ENCODE measurements around the gene ARID1A. TPM values are rescaled to one million over a fixed set of nuclear protein-coding genes. Genes with fewer than 3 reads are reported as not detected.
A peak's percentile ranks its signal among the peaks of the same experiment; 100 is the strongest.

ARID1A gene
- total RNA-seq, 1 donor from 2014 or later: 18.8 TPM

DNA sequence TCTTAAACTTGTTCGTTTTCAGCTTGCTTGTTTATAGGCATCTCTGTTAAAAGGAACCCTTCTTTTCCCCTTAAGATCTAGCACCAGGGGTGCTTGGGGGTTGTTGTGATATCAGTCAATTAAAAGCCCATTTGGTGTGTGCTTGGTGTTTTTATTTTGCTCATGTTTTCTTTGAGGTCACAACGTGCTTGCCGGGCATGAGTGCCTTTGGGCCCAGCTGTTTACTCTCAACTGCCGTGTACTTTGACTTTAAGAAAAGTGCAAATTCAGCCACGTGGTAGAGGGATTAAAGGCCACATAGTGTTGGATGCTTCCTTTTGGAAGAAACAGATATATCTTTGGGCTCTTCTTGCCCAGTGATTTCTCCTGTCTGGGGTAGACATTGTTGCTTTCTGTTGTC, 10.5 kb downstream of the ARID1A start:
- Histone ChIP-seq H3K9me3 (ENCODE audit: control insufficient read depth in 3 of 3, low read length in 3 of 3) (no peaks in the 10 kb centered on the region), H3K4me1 (ENCODE audit: control insufficient read depth in 3 of 3, insufficient read depth in 3 of 3, low read length in 3 of 3) (peaks cover 52 to 63% (median 58%) of the 10 kb centered on the region in 3 donors), H3K36me3 (ENCODE audit: control insufficient read depth in 3 of 3, insufficient read depth in 3 of 3, low read length in 3 of 3) (peaks cover 0 to 5% (median 5%) of the 10 kb centered on the region in 3 donors), H3K27me3 (ENCODE audit: control insufficient read depth in 3 of 3, insufficient read depth in 3 of 3, low read length in 3 of 3) (no peaks in the 10 kb centered on the region), H3K4me3 (ENCODE audit: low read length in 3 of 3) (peak overlapping the region; percentile 36 to 49 (median 38)), H3K9ac (ENCODE audit: low read depth in 1 of 3, low read length in 3 of 3) (peak overlapping the region in 1 of 3 donors; percentile 25), H3K27ac (ENCODE audit: low read depth, low read length) (peak overlapping the region; percentile 16)

GRCh38 chr1:26710811-26711210, 15.0 kb downstream of the ARID1A start:
- no peak overlapping the region for H3K4me3 ChIP-seq (ENCODE audit: low read length in 3 of 3)
- peaks cover 0 to 5% (median 5%) of the 10 kb centered on the region in 3 donors for H3K36me3 ChIP-seq (ENCODE audit: control insufficient read depth in 3 of 3, insufficient read depth in 3 of 3, low read length in 3 of 3)
- no peaks in the 10 kb centered on the region for H3K27me3 ChIP-seq (ENCODE audit: control insufficient read depth in 3 of 3, insufficient read depth in 3 of 3, low read length in 3 of 3)
- peaks cover 26 to 43% (median 41%) of the 10 kb centered on the region in 3 donors for H3K4me1 ChIP-seq (ENCODE audit: control insufficient read depth in 3 of 3, insufficient read depth in 3 of 3, low read length in 3 of 3)
- H3K27ac ChIP-seq (ENCODE audit: low read depth, low read length): no peak overlapping the region
- H3K9me3 ChIP-seq (ENCODE audit: control insufficient read depth in 3 of 3, low read length in 3 of 3): no peaks in the 10 kb centered on the region
- H3K9ac ChIP-seq (ENCODE audit: low read depth in 1 of 3, low read length in 3 of 3): no peak overlapping the region

GRCh38 chr1:26711777-26712176, 16.0 kb downstream of the ARID1A start:
- Histone ChIP-seq H3K4me1 (ENCODE audit: control insufficient read depth in 3 of 3, insufficient read depth in 3 of 3, low read length in 3 of 3) (peaks cover 20 to 40% (median 39%) of the 10 kb centered on the region in 3 donors), H3K36me3 (ENCODE audit: control insufficient read depth in 3 of 3, insufficient read depth in 3 of 3, low read length in 3 of 3) (peaks cover 0 to 5% (median 5%) of the 10 kb centered on the region in 3 donors), H3K9ac (ENCODE audit: low read depth in 1 of 3, low read length in 3 of 3) (no peak overlapping the region), H3K4me3 (ENCODE audit: low read length in 3 of 3) (no peak overlapping the region), H3K9me3 (ENCODE audit: control insufficient read depth in 3 of 3, low read length in 3 of 3) (no peaks in the 10 kb centered on the region), H3K27ac (ENCODE audit: low read depth, low read length) (no peak overlapping the region), H3K27me3 (ENCODE audit: control insufficient read depth in 3 of 3, insufficient read depth in 3 of 3, low read length in 3 of 3) (no peaks in the 10 kb centered on the region)

GRCh38 chr1:26717017-26717491, 21.2 kb downstream of the ARID1A start:
- H3K4me1 ChIP-seq (ENCODE audit: control insufficient read depth in 3 of 3, insufficient read depth in 3 of 3, low read length in 3 of 3): peaks cover 19 to 43% (median 42%) of the 10 kb centered on the region in 3 donors
- H3K27ac ChIP-seq (ENCODE audit: low read depth, low read length): no peak overlapping the region
- no peaks in the 10 kb centered on the region for H3K27me3 ChIP-seq (ENCODE audit: control insufficient read depth in 3 of 3, insufficient read depth in 3 of 3, low read length in 3 of 3)
- no peak overlapping the region for H3K9ac ChIP-seq (ENCODE audit: low read depth in 1 of 3, low read length in 3 of 3)
- H3K4me3 ChIP-seq (ENCODE audit: low read length in 3 of 3): no peak overlapping the region
- no peaks in the 10 kb centered on the region for H3K9me3 ChIP-seq (ENCODE audit: control insufficient read depth in 3 of 3, low read length in 3 of 3)
- no peaks in the 10 kb centered on the region for H3K36me3 ChIP-seq (ENCODE audit: control insufficient read depth in 3 of 3, insufficient read depth in 3 of 3, low read length in 3 of 3)

DNA sequence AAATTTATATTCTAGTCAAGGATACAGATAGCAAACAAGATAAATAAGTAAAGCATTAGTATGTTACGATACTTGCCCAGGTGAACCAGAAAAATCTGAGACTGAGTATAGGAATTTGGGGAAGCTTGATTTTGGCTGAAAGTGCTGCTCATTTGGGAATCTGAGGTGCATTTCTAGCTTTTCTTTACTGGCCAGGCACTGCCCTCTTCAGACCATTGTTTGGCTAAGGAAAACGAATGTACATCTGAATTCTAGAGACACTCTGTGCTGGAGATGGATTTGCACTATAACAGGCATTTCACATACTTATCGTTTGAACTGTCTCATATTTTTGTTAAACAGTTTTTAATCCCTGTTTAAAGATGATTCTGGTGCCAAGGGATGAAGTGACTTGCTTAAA, 23.4 kb downstream of the ARID1A start:
- H3K9me3 ChIP-seq (ENCODE audit: control insufficient read depth in 3 of 3, low read length in 3 of 3): no peaks in the 10 kb centered on the region
- no peaks in the 10 kb centered on the region for H3K27me3 ChIP-seq (ENCODE audit: control insufficient read depth in 3 of 3, insufficient read depth in 3 of 3, low read length in 3 of 3)
- no peak overlapping the region for H3K9ac ChIP-seq (ENCODE audit: low read depth in 1 of 3, low read length in 3 of 3)
- peaks cover 28 to 53% (median 46%) of the 10 kb centered on the region in 3 donors for H3K4me1 ChIP-seq (ENCODE audit: control insufficient read depth in 3 of 3, insufficient read depth in 3 of 3, low read length in 3 of 3)
- H3K4me3 ChIP-seq (ENCODE audit: low read length in 3 of 3): no peak overlapping the region
- no peaks in the 10 kb centered on the region for H3K36me3 ChIP-seq (ENCODE audit: control insufficient read depth in 3 of 3, insufficient read depth in 3 of 3, low read length in 3 of 3)
- H3K27ac ChIP-seq (ENCODE audit: low read depth, low read length): no peak overlapping the region

DNA sequence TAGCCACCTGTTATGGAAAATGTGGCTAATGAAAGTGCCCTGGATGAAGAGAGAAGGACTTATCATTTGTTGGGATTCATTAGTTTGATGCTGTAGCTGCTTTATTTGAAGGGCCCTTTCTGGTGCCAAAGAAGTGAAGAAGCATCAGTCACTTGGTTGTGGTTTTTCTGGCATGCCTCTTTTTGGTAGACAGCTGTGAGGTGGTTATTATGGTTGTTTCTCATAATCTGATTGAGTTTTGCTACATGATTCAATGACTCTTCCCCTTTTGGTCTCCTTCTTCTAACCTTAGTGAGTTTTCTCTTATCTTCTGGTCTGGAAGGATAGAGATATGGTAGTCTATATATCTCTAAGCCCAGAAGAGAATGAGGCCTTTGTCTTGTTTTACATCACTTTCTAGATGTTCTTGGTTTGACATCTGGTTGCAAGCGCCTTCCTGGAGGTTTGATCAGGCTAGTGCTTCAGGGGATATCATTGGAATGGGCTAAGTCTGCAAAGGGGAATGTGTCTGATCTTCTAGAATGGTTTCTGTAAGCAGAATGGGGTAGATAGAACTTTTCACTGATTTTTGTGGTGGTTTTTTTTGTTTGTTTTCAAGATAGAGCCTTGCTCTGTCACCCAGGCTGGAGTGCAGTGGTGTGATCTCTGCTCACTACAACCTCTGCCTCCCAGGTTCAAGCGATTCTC, 26.0 kb downstream of the ARID1A start:
- Histone ChIP-seq H3K9me3 (ENCODE audit: control insufficient read depth in 3 of 3, low read length in 3 of 3) (no peaks in the 10 kb centered on the region), H3K27me3 (ENCODE audit: control insufficient read depth in 3 of 3, insufficient read depth in 3 of 3, low read length in 3 of 3) (no peaks in the 10 kb centered on the region), H3K27ac (ENCODE audit: low read depth, low read length) (no peak overlapping the region), H3K36me3 (ENCODE audit: control insufficient read depth in 3 of 3, insufficient read depth in 3 of 3, low read length in 3 of 3) (no peaks in the 10 kb centered on the region), H3K4me3 (ENCODE audit: low read length in 3 of 3) (no peak overlapping the region), H3K4me1 (ENCODE audit: control insufficient read depth in 3 of 3, insufficient read depth in 3 of 3, low read length in 3 of 3) (peaks cover 37 to 57% (median 56%) of the 10 kb centered on the region in 3 donors), H3K9ac (ENCODE audit: low read depth in 1 of 3, low read length in 3 of 3) (no peak overlapping the region)

- H3K4me3 ChIP-seq (ENCODE audit: low read length in 3 of 3): peak overlapping the region; percentile 41 to 51 (median 46)
- H3K27ac ChIP-seq (ENCODE audit: low read depth, low read length): peak overlapping the region; percentile 65
- peak overlapping the region in 2 of 3 donors; percentile 14 to 41 for H3K9ac ChIP-seq (ENCODE audit: low read depth in 1 of 3, low read length in 3 of 3)
- no peaks in the 10 kb centered on the region for H3K36me3 ChIP-seq (ENCODE audit: control insufficient read depth in 3 of 3, insufficient read depth in 3 of 3, low read length in 3 of 3)
- H3K27me3 ChIP-seq (ENCODE audit: control insufficient read depth in 3 of 3, insufficient read depth in 3 of 3, low read length in 3 of 3): no peaks in the 10 kb centered on the region
- H3K9me3 ChIP-seq (ENCODE audit: control insufficient read depth in 3 of 3, low read length in 3 of 3): no peaks in the 10 kb centered on the region
- peaks cover 40 to 59% (median 58%) of the 10 kb centered on the region in 3 donors for H3K4me1 ChIP-seq (ENCODE audit: control insufficient read depth in 3 of 3, insufficient read depth in 3 of 3, low read length in 3 of 3)
Measured at GRCh38 chr1:26723013-26723991, 27.5 kb downstream of the ARID1A start.

DNA sequence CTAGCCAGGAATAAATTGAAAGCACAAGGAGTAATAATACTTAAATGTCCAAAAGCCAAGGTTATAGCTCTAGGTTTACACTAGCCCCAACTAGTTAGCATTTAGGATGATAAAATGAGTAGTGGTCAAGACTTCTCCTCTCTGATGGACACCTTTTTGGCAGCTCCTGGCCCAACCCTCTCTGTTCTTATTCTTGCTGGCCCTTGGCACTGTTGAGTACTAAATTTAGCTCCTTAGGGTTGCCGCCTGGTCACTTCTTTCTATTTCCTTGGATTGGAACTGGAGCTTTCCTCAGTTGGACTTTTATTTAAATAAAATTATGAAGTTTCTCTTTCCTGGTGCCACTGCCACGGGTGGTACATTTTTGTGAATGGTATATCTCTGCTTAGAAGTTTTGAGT, 28.3 kb downstream of the ARID1A start:
- no peak overlapping the region for H3K27ac ChIP-seq (ENCODE audit: low read depth, low read length)
- H3K27me3 ChIP-seq (ENCODE audit: control insufficient read depth in 3 of 3, insufficient read depth in 3 of 3, low read length in 3 of 3): no peaks in the 10 kb centered on the region
- no peaks in the 10 kb centered on the region for H3K36me3 ChIP-seq (ENCODE audit: control insufficient read depth in 3 of 3, insufficient read depth in 3 of 3, low read length in 3 of 3)
- H3K9me3 ChIP-seq (ENCODE audit: control insufficient read depth in 3 of 3, low read length in 3 of 3): no peaks in the 10 kb centered on the region
- H3K9ac ChIP-seq (ENCODE audit: low read depth in 1 of 3, low read length in 3 of 3): no peak overlapping the region
- H3K4me1 ChIP-seq (ENCODE audit: control insufficient read depth in 3 of 3, insufficient read depth in 3 of 3, low read length in 3 of 3): peaks cover 40 to 58% (median 57%) of the 10 kb centered on the region in 3 donors
- peak overlapping the region in 1 of 3 donors; percentile 51 for H3K4me3 ChIP-seq (ENCODE audit: low read length in 3 of 3)

- Histone ChIP-seq H3K9me3 (ENCODE audit: control insufficient read depth in 3 of 3, low read length in 3 of 3) (no peaks in the 10 kb centered on the region), H3K9ac (ENCODE audit: low read depth in 1 of 3, low read length in 3 of 3) (no peak overlapping the region), H3K4me1 (ENCODE audit: control insufficient read depth in 3 of 3, insufficient read depth in 3 of 3, low read length in 3 of 3) (peaks cover 40 to 58% (median 57%) of the 10 kb centered on the region in 3 donors), H3K4me3 (ENCODE audit: low read length in 3 of 3) (no peak overlapping the region), H3K27me3 (ENCODE audit: control insufficient read depth in 3 of 3, insufficient read depth in 3 of 3, low read length in 3 of 3) (no peaks in the 10 kb centered on the region), H3K36me3 (ENCODE audit: control insufficient read depth in 3 of 3, insufficient read depth in 3 of 3, low read length in 3 of 3) (peaks cover 4 to 5% (median 5%) of the 10 kb centered on the region in 3 donors), H3K27ac (ENCODE audit: low read depth, low read length) (no peak overlapping the region)
Measured at GRCh38 chr1:26724926-26725325, 29.1 kb downstream of the ARID1A start.

Data from skeletal muscle tissue (tissue), 4 donors.